OCI-LY3 (cell line): Measurements from ENCODE around the gene FOXJ3.
A peak's percentile ranks its signal among the peaks of the same experiment; 100 is the strongest.

Experiments used
- H2AFZ ChIP-seq: fragments of 200-600, 300-600 bp; shearing (Covaris generic); 2 replicates; pipeline ENCODE4 v1.6.0; 2014; ENCODE audit warnings: antibody characterized with exemption, low read depth, low read length
- H3K27ac ChIP-seq: fragments of 200-600, 300-600 bp; sonication (generic); 2 replicates; pipeline ENCODE4 v1.5.1; 2014; ENCODE audit warnings: mild to moderate bottlenecking, low read length, moderate library complexity, mixed read lengths
- H3K27me3 ChIP-seq: fragments of 200-600, 300-600 bp; sonication (generic); 2 replicates; pipeline ENCODE4 v1.6.1; 2014; ENCODE audit warnings: low read depth, low read length, mixed read lengths
- H3K36me3 ChIP-seq: fragments of 200-600, 300-600 bp; sonication (generic); replicated peaks from 2 replicates; pipeline ENCODE3; 2014; ENCODE audit warnings: low read depth, low read length, mixed read lengths
- H3K4me1 ChIP-seq: fragments of 300-600, 200-600 bp; sonication (generic); 2 replicates; pipeline ENCODE4 v1.6.1; 2014; ENCODE audit warnings: low read length, mixed read lengths
- H3K4me2 ChIP-seq: fragments of 200-600, 300-600 bp; sonication (generic); 2 replicates; pipeline ENCODE4 v1.6.1; 2014; ENCODE audit warnings: low read length, mixed read lengths
- H3K4me3 ChIP-seq: fragments of 300-600, 200-600 bp; sonication (generic); 2 replicates; pipeline ENCODE4 v1.5.1; 2014; ENCODE audit warnings: antibody characterized with exemption, mild to moderate bottlenecking, low read length, moderate library complexity
- H3K79me2 ChIP-seq: fragments of 300-600, 200-600 bp; shearing (Covaris generic); 2 replicates; pipeline ENCODE4 v1.6.1; 2014; ENCODE audit warnings: mild to moderate bottlenecking, low read length, mixed read lengths
- H3K9ac ChIP-seq: fragments of 300-600, 200-600 bp; shearing (Covaris generic); 2 replicates; pipeline ENCODE4 v1.6.0; 2014; ENCODE audit warnings: mild to moderate bottlenecking, low read length, moderate library complexity
- H3K9me3 ChIP-seq: fragments of 200-600, 300-600 bp; shearing (Covaris generic); 2 replicates; pipeline ENCODE4 v1.6.1; 2014; ENCODE audit warnings: low read length, mixed read lengths; ENCODE audit not compliant: insufficient read depth
- H4K20me1 ChIP-seq: fragments of 200-600, 300-600 bp; sonication (generic); 2 replicates; pipeline ENCODE4 v1.6.1; 2016; ENCODE audit warnings: low read length, mixed read lengths; ENCODE audit not compliant: insufficient read depth
- CTCF ChIP-seq: fragments of 200-600, 300-600 bp; sonication (generic); IDR thresholded peaks from 2 replicates; pipeline ENCODE4 v1.5.1; 2014; ENCODE audit warnings: antibody characterized with exemption, low read length, low read depth
- EZH2phosphoT487 ChIP-seq: fragments of 200-600 bp; shearing (Covaris generic); IDR thresholded peaks from 2 replicates; pipeline ENCODE4 v1.6.1; 2018; ENCODE audit warnings: antibody characterized with exemption, mixed run types, low read depth

Gene FOXJ3

DNA sequence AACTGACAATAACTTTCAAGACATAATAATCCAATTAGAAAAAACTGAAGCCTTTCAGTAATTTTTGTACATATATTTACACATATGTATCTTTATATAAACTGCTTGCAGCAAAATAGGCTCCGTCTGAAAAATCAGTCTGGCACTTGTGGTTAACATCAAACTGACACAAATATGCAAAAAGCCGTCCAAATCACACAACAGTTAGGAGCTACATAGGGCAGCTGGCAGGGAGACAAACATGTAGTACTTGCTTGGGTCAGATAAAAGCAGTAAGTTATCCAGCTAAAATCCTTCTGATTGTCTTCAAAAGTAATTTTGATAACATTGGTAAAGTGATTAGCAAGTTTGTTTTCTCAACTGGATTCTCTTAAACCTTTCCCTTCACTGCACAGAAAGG is 155.8 kb downstream of the FOXJ3 start:
- H3K36me3 ChIP-seq = peaks cover 5% of the 10 kb centered on the region
- H4K20me1 ChIP-seq = no peaks in the 10 kb centered on the region
- H3K9me3 ChIP-seq = no peaks in the 10 kb centered on the region
- no peak overlapping the region for H3K4me2 ChIP-seq
- no peaks in the 10 kb centered on the region for H3K27me3 ChIP-seq
- no peak overlapping the region for H3K9ac ChIP-seq
- no peaks in the 10 kb centered on the region for H3K79me2 ChIP-seq
- no peak overlapping the region for H3K27ac ChIP-seq
- no peaks in the 10 kb centered on the region for H3K4me1 ChIP-seq
- H2AFZ ChIP-seq = no peak overlapping the region
- TF ChIP-seq CTCF (no peak), EZH2phosphoT487 (no peak)
- H3K4me3 ChIP-seq = no peak overlapping the region

DNA sequence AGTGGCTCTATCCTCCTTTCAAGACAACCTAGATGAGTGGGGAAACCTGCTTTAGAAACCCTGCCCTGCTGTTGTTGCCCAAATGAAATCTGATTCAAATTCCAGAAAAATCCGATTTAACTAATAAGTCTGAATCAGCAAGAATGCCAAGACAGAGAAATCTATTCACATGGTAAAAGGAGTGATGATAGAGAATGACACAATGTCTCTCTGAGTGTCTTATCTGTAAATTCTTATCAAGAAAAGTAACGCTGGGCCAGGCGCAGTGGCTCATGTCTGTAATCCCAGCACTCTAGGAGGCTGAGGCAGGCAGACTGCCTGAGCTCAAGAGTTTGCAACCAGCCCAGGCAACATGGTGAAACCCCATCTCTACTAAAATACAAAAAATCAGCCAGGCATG is 156.8 kb downstream of the FOXJ3 start:
- Histone ChIP-seq H3K9me3 (no peaks in the 10 kb centered on the region), H3K27me3 (no peaks in the 10 kb centered on the region), H3K27ac (no peak overlapping the region), H3K4me3 (no peak overlapping the region), H3K4me1 (no peaks in the 10 kb centered on the region; the same call in 1 of the 2 replicates), H3K4me2 (no peak overlapping the region), H3K9ac (no peak overlapping the region), H3K36me3 (peaks cover 5% of the 10 kb centered on the region), H2AFZ (no peak overlapping the region), H4K20me1 (no peaks in the 10 kb centered on the region), H3K79me2 (no peaks in the 10 kb centered on the region)
- TF ChIP-seq CTCF (no peak), EZH2phosphoT487 (no peak)

DNA sequence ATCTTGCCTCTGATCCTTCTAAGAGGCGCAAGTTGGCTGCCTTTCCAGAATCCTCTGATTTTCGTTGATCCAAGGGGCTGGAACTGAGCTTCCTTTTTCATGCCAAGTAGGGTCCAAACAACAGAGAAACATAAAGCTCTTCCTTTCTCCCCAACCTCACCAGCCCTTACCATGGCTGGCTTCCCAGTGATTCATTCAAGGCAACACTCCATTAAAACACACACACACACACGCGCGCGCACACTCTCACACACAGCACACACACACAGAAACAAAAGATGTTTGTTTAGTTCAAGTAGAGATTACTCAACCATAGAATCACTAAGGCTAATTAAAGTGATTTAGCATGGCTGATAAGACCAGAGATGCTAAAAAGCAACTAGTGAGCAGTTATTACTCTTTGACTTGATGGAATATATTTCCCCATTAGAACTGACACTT is 157.5 kb downstream of the FOXJ3 start:
- no peak overlapping the region for H3K27ac ChIP-seq
- peaks cover 5% of the 10 kb centered on the region for H3K36me3 ChIP-seq
- no peak overlapping the region for H3K4me2 ChIP-seq
- H3K4me1 ChIP-seq = no peaks in the 10 kb centered on the region; the same call in 1 of the 2 replicates
- H3K4me3 ChIP-seq = no peak overlapping the region
- no peaks in the 10 kb centered on the region for H3K27me3 ChIP-seq
- no peaks in the 10 kb centered on the region for H3K79me2 ChIP-seq
- H3K9ac ChIP-seq = no peak overlapping the region
- H3K9me3 ChIP-seq = no peaks in the 10 kb centered on the region
- TF ChIP-seq CTCF (no peak), EZH2phosphoT487 (no peak)
- no peaks in the 10 kb centered on the region for H4K20me1 ChIP-seq
- no peak overlapping the region for H2AFZ ChIP-seq

GRCh38 chr1:42176902-42177519 is 158.0 kb downstream of the FOXJ3 start:
- H3K79me2 ChIP-seq = no peaks in the 10 kb centered on the region
- H4K20me1 ChIP-seq = no peaks in the 10 kb centered on the region
- H3K36me3 ChIP-seq = peaks cover 5% of the 10 kb centered on the region
- H3K4me1 ChIP-seq = no peaks in the 10 kb centered on the region; the same call in 1 of the 2 replicates
- H3K27me3 ChIP-seq = no peaks in the 10 kb centered on the region
- no peak overlapping the region for H3K9ac ChIP-seq
- H3K4me2 ChIP-seq = no peak overlapping the region
- H3K4me3 ChIP-seq = no peak overlapping the region
- no peak overlapping the region for H3K27ac ChIP-seq
- H3K9me3 ChIP-seq = no peaks in the 10 kb centered on the region
- H2AFZ ChIP-seq = no peak overlapping the region
- TF ChIP-seq CTCF (peak; percentile 68), EZH2phosphoT487 (no peak)
